ENCODE results near the gene C1RL.

The C1RL gene

DNA sequence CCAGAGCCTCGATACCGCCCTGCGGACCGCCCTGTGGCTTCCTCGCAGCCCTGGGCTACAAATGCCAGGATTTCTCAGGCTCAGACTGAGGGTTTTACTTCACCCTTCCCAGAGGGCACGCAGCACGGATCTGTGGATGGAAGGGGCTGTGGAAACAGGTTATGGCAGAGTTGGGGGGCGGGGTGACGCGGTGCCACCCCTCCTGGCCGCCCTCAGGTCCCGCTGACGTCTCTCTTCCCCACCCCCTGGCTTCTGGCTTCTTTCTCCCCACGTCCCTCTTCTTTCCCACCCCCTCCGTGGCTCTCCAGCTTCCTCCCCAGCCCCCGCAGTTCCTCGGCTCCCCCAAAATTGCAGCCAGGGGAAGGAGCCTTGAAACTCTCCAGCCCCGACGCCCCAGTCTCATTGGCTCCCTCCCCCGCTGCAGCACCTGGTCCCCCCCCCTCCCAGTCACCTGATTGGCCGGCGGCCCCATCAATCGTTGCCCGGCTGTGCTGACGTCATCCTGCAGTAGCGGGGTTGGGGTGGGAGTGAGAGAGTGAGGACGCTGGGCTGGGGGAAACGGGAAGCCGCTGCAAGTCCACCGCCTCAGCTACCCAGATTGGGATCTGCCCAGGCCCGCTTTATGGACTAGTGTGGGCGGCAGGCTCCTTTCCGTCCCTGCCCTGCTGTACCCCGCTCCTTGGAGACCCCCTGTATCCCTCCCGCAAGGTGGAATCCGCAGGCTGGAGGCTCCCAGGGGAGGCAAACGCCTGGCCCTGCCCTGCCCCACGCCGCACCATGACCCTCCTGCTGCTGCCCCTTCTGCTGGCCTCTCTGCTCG lies 21.1 kb upstream of the C1RL start, which contains the start of gene CLSTN3:
Gene CLSTN3 (plus strand): TSS at position 500 of the 820 bp plus-strand sequence. CDS start 278 bp downstream, at position 778.
- DNase-seq (ENCODE audit: low read depth), result peak; percentile 36
- H3K4me3 ChIP-seq (ENCODE audit: low read length), result peak within 1 kb of the TSS; percentile 90
- TF ChIP-seq, protein P1, sequence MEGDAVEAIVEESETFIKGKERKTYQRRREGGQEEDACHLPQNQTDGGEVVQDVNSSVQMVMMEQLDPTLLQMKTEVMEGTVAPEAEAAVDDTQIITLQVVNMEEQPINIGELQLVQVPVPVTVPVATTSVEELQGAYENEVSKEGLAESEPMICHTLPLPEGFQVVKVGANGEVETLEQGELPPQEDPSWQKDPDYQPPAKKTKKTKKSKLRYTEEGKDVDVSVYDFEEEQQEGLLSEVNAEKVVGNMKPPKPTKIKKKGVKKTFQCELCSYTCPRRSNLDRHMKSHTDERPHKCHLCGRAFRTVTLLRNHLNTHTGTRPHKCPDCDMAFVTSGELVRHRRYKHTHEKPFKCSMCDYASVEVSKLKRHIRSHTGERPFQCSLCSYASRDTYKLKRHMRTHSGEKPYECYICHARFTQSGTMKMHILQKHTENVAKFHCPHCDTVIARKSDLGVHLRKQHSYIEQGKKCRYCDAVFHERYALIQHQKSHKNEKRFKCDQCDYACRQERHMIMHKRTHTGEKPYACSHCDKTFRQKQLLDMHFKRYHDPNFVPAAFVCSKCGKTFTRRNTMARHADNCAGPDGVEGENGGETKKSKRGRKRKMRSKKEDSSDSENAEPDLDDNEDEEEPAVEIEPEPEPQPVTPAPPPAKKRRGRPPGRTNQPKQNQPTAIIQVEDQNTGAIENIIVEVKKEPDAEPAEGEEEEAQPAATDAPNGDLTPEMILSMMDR (conservative IDR thresholded peaks at IDR 0.05; ENCODE audit: low read depth, low read length), result no peak

DNA sequence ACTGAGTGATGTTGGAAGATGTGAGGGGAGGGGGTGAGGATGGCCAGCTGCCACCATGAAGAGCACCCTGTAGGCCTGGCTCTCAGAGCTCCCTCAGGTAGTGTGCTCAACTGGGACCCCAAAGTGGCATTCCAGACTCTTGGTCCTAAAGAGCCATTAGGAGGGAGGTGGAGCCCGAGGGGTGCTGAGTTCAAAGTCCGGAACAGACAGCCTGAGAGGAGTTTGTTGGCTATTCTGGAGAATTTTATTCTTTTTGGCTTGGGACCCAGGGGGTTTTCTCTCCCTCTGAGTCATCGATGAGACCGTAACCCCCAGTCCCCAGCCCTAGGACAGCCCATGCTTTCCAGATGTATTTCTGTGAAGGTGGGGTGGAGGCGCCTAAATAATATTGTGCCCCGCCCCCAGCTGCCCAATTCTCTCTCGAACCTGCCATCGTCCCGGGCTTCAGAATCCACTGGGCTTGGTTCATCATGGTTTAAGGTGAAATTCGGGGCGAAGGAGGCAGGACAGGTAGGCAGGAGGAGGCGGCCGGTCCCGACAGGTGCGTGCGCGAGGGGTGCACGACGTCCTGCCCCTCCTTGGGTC lies 20.4 kb upstream of the C1RL start:
- H3K4me3 ChIP-seq (ENCODE audit: low read length), result peak overlapping the region; percentile 90

GRCh38 chr12:7128681-7129286 lies 19.8 kb upstream of the C1RL start, which contains the start of gene RBP5:
TSS of gene RBP5 (minus strand) at chr12:7128889. CDS start at chr12:7128775, 114 bp downstream.
- TF ChIP-seq, protein P1 (conservative IDR thresholded peaks at IDR 0.05; ENCODE audit: low read depth, low read length), result no peak
- peak within 1 kb of the TSS; percentile 90 for H3K4me3 ChIP-seq (ENCODE audit: low read length)

More for the DNA sequence above, 20.4 kb upstream of the C1RL start:
- no peak for DNase-seq (ENCODE audit: low read depth)
- TF ChIP-seq, protein P1 (conservative IDR thresholded peaks at IDR 0.05; ENCODE audit: low read depth, low read length), result no peak

GRCh38 chr12:7127916-7128626 lies 19.1 kb upstream of the C1RL start:
- DNase-seq (ENCODE audit: low read depth), result no peak
- H3K4me3 ChIP-seq (ENCODE audit: low read length), result no peak overlapping the region
- TF ChIP-seq, protein P1 (conservative IDR thresholded peaks at IDR 0.05; ENCODE audit: low read depth, low read length), result no peak

More at GRCh38 chr12:7128681-7129286, 19.8 kb upstream of the C1RL start, which contains the start of gene RBP5:
- no peak for DNase-seq (ENCODE audit: low read depth)

GRCh38 chr12:7125632-7126227 lies 16.7 kb upstream of the C1RL start:
- no peak overlapping the region for H3K4me3 ChIP-seq (ENCODE audit: low read length)
- no peak for DNase-seq (ENCODE audit: low read depth)
- TF ChIP-seq, protein P1 (conservative IDR thresholded peaks at IDR 0.05; ENCODE audit: low read depth, low read length), result no peak

GRCh38 chr12:7123806-7124522 lies 14.9 kb upstream of the C1RL start:
- DNase-seq (ENCODE audit: low read depth), result no peak
- H3K4me3 ChIP-seq (ENCODE audit: low read length), result no peak overlapping the region
- TF ChIP-seq, protein P1 (conservative IDR thresholded peaks at IDR 0.05; ENCODE audit: low read depth, low read length), result no peak

Data from retinal pigment epithelial cell (primary cell).